Measurements from ENCODE around the gene ALG2. TPM values are rescaled to one million over a fixed set of nuclear protein-coding genes. Genes with fewer than 3 reads are reported as not detected.

The ALG2 gene
- total and polyA plus RNA-seq, 9 of the 15 experiments (the other 6 are each of a cell fraction or from before 2014, with no cell fraction given), result 4.9 to 41.9 (median 20.2) TPM

DNA sequence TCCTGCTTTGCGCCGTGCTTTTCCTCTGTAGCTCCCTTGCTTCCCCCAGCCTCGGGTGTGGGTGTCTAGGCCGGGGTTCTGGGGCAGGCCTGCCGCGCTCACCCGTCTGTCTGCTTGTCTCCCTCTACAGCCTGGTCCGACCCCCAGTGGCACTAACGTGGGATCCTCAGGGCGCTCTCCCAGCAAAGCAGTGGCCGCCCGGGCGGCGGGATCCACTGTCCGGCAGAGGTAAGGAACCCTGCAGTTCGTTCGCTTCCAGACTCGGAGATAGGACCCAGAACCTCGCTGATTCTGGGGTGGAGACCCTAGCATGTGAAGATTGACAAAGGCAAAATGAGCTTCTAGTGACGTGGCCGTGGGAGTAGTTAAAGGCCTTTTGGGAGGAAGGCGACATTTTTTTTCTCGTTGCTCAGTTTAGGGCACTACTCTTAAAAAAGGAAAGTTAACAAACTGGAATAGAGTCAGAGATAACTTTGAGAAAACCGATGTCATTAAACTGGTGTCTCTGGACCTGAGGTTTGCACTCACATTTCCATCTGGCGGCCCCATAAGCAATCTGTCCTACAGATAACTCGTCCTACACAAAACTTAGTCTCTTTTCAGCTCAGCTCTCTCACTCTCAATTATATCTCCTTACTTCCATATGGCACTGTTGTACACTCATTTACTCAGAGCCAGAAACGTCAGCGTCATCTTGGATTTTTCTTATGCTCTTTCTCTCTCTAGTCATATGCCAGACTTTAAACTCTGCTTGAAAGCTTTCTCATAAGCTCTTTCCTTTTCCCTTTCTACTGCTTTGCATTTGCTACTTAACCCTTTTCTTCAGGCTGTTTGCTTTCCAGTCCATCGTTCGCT lies 901 bp upstream of the ALG2 start (continued):
- TF ChIP-seq HDAC1 (IDR thresholded peaks at IDR 0.05), result peak in 1 of 2 experiments; percentile 79; a peak in 2 of 4 replicates
- no peak for TF ChIP-seq CBX3 (IDR thresholded peaks at IDR 0.05; ENCODE audit: borderline replicate concordance in 1 of 2, low read length in 2 of 2)
- 0 out of 2 replicates have a peak, but pooled peaks have one; percentile 65 for TF ChIP-seq BRD4 (IDR thresholded peaks at IDR 0.05)
- TF ChIP-seq, protein P1, sequence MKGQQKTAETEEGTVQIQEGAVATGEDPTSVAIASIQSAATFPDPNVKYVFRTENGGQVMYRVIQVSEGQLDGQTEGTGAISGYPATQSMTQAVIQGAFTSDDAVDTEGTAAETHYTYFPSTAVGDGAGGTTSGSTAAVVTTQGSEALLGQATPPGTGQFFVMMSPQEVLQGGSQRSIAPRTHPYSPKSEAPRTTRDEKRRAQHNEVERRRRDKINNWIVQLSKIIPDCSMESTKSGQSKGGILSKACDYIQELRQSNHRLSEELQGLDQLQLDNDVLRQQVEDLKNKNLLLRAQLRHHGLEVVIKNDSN (CRISPR knock-in tag; IDR thresholded peaks at IDR 0.05), result 0 out of 2 replicates have a peak, but pooled peaks have one; percentile 17
- TF ChIP-seq ZNF431 (CRISPR knock-in tag; IDR thresholded peaks at IDR 0.05), result peak; percentile 64; the same call in 1 of the 2 replicates
- TF ChIP-seq POLR2B (IDR thresholded peaks at IDR 0.05; ENCODE audit: low read depth, partially characterized antibody), result peak; percentile 22
- TF ChIP-seq SIN3A (IDR thresholded peaks at IDR 0.05; ENCODE audit: borderline replicate concordance in 2 of 2, control insufficient read depth in 1 of 2, low read depth in 2 of 2, low read length in 2 of 2), result 0 out of 4 replicates have a peak, but pooled peaks of 1 of the 2 experiments have one; percentile 27
- 0 out of 2 replicates have a peak, but pooled peaks have one; percentile 5 for TF ChIP-seq DPF2 (IDR thresholded peaks at IDR 0.05)
- TF ChIP-seq, protein P2, sequence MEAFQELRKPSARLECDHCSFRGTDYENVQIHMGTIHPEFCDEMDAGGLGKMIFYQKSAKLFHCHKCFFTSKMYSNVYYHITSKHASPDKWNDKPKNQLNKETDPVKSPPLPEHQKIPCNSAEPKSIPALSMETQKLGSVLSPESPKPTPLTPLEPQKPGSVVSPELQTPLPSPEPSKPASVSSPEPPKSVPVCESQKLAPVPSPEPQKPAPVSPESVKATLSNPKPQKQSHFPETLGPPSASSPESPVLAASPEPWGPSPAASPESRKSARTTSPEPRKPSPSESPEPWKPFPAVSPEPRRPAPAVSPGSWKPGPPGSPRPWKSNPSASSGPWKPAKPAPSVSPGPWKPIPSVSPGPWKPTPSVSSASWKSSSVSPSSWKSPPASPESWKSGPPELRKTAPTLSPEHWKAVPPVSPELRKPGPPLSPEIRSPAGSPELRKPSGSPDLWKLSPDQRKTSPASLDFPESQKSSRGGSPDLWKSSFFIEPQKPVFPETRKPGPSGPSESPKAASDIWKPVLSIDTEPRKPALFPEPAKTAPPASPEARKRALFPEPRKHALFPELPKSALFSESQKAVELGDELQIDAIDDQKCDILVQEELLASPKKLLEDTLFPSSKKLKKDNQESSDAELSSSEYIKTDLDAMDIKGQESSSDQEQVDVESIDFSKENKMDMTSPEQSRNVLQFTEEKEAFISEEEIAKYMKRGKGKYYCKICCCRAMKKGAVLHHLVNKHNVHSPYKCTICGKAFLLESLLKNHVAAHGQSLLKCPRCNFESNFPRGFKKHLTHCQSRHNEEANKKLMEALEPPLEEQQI (IDR thresholded peaks at IDR 0.05), result peak; percentile 6; the same call in 1 of the 2 replicates
- TF ChIP-seq NFRKB (IDR thresholded peaks at IDR 0.05; ENCODE audit: low read depth), result peak; percentile 53; the same call in 1 of the 2 replicates
- TF ChIP-seq GABPB2 (CRISPR knock-in tag; conservative IDR thresholded peaks at IDR 0.05), result no peak
- peak; percentile 16 for TF ChIP-seq TAF1 (IDR thresholded peaks at IDR 0.05; ENCODE audit: control insufficient read depth, extremely low read depth, insufficient read depth, low read length, severe bottlenecking)
